HG03175 (cell line): ENCODE results near the gene CELSR2.

ENCODE experiments used
- ATAC-seq: cut with Tn5 transposase; IDR thresholded peaks from one replicate; pipeline ENCODE4 v1.9.1; 2021; ENCODE audit warnings: mild to moderate bottlenecking, moderate library complexity; ENCODE audit not compliant: unreplicated experiment

The CELSR2 gene

GRCh38 chr1:109229531-109230127 lies 19.7 kb upstream of the CELSR2 start:
- ATAC-seq, result no peak

GRCh38 chr1:109231066-109231465 lies 18.3 kb upstream of the CELSR2 start:
- ATAC-seq, result no peak

- ATAC-seq, result no peak
Observed at GRCh38 chr1:109235137-109235536, 14.2 kb upstream of the CELSR2 start.

- no peak for ATAC-seq
Observed at GRCh38 chr1:109237512-109237911, 11.8 kb upstream of the CELSR2 start.

GRCh38 chr1:109238382-109238781 lies 11.0 kb upstream of the CELSR2 start:
- no peak for ATAC-seq

- no peak for ATAC-seq
Observed at GRCh38 chr1:109239047-109239408, 10.3 kb upstream of the CELSR2 start.

GRCh38 chr1:109239409-109240068 lies 9.8 kb upstream of the CELSR2 start:
- peak; percentile 65 for ATAC-seq

GRCh38 chr1:109240158-109241152 lies 8.9 kb upstream of the CELSR2 start:
- no peak for ATAC-seq

- no peak for ATAC-seq
Observed at GRCh38 chr1:109241344-109241743, 8.0 kb upstream of the CELSR2 start.

- ATAC-seq, result no peak
Observed at GRCh38 chr1:109241841-109242345, 7.4 kb upstream of the CELSR2 start.

GRCh38 chr1:109242387-109242786 lies 7.0 kb upstream of the CELSR2 start:
- no peak for ATAC-seq

- no peak for ATAC-seq
Observed at GRCh38 chr1:109243221-109243620, 6.1 kb upstream of the CELSR2 start.

- no peak for ATAC-seq
Observed at GRCh38 chr1:109243860-109244552, 5.3 kb upstream of the CELSR2 start.

GRCh38 chr1:109246141-109246551 lies 3.2 kb upstream of the CELSR2 start:
- no peak for ATAC-seq

- ATAC-seq, result no peak
Observed at GRCh38 chr1:109247401-109248365, 1.7 kb upstream of the CELSR2 start.

- no peak for ATAC-seq
Observed at GRCh38 chr1:109248444-109248796, 919 bp upstream of the CELSR2 start.

- ATAC-seq, result peak; percentile 35
Observed at GRCh38 chr1:109249654-109250401, 489 bp downstream of the CELSR2 start.

GRCh38 chr1:109250454-109251276 lies 1.3 kb downstream of the CELSR2 start:
- ATAC-seq, result no peak
